HG03196 (cell line): ENCODE results near the gene TICRR.

Experiments
- ATAC-seq: cut with Tn5 transposase; IDR thresholded peaks from one replicate; pipeline ENCODE4 v1.9.1; 2021; ENCODE audit not compliant: unreplicated experiment

The TICRR gene

DNA sequence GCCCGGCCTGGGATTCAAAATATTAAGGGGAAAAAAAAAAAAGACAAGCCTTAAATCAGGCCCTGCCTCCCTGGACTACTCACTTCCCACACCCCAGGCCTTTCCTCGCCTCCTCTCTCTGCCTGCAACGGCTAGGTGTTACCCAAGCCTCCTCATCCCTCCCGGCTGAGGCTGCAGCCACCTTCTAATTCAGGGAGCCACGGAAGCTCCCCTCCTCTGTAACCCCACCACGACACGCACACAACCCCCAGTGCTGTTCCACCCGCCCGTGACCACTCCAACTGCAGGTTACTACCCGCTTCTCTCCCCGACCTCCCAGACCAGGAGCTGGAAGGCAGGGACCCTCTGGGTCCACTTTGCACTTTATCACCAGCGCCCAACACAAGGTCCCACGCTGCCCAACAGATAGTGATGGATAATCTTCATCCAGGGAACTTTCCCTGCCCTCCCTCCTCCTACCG is 79.1 kb downstream of the TICRR start:
- ATAC-seq: no peak

DNA sequence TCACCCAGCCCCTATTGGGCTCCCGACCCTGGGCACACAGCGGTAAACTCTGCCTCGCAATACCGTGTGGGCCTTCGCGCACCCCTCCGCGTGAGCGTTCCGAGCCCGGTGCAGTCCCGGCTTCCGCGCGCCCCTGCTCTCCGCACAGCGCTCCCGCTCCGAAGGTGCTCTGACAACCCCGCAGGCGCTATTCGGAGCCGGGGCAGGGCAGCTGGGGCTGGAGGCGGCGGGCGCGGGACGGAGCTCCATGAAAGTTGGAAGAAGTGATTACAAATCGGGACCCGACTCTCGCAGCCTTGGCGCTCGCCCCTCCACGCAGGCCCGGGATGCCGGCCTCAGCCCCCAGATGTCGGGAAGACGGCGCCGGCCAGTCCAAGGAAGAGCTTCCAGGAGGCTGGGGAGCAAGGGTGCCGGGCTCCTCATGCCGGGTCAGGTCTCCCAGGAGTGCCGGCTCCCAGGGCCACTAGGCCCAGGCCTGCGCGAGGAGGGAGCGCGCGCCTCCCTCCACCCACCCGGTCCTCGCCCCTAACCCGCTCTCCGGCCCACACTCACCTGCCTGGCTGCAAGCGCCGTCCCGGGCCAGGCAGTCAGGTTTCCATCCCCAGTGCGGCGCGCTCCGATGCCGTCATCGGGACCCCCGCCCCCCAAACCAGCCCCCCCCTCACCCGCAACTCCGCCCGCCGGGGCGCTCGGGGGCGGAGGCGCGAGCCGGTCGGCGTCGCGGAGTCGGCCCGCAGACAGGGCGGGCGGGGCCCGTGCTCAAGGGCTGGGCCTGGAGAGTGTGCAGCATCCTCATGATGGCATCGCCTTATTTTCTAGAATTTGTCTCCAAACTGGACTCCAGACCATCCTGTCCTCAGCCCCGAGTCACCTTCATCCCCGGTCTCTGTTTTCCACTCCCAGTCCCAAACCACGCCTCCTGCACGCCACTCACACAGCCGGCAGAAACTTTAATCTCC is 79.9 kb downstream of the TICRR start, which contains the start of gene KIF7:
Gene KIF7, minus strand, starts transcription at position 621 of the 959 bp plus-strand sequence. CDS start 2,537 bp downstream, outside the sequence.
- ATAC-seq: no peak

GRCh38 chr15:89656116-89656815 is 81.0 kb downstream of the TICRR start:
- no peak for ATAC-seq

DNA sequence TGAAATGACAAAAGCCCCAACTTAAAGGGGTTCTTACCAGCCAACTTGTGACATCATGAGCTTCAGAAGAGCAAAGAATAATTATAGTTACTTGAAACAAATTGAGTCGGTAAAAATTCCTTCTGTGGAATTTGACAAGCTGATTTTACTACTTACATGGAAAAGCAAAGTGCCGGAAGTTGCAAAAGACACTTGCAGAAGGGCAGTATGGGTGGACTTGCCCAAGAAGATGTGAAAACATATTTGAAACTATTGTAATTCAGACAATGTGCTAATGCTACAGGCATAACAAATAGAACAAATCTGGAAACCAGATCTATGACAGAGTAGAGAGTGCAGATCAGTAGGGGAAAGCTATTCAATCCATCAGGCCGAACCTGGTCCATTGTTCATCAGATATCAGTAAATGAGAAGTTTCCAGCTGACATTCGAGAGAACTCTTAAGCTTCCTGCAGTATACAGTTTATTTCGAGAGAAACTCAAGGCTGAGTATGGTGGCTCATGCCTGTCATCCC is 82.5 kb downstream of the TICRR start:
- no peak for ATAC-seq

- no peak for ATAC-seq
Observed at GRCh38 chr15:89659295-89659694, 84.0 kb downstream of the TICRR start.

- ATAC-seq: no peak
Observed at GRCh38 chr15:89660556-89660955, 85.3 kb downstream of the TICRR start.

DNA sequence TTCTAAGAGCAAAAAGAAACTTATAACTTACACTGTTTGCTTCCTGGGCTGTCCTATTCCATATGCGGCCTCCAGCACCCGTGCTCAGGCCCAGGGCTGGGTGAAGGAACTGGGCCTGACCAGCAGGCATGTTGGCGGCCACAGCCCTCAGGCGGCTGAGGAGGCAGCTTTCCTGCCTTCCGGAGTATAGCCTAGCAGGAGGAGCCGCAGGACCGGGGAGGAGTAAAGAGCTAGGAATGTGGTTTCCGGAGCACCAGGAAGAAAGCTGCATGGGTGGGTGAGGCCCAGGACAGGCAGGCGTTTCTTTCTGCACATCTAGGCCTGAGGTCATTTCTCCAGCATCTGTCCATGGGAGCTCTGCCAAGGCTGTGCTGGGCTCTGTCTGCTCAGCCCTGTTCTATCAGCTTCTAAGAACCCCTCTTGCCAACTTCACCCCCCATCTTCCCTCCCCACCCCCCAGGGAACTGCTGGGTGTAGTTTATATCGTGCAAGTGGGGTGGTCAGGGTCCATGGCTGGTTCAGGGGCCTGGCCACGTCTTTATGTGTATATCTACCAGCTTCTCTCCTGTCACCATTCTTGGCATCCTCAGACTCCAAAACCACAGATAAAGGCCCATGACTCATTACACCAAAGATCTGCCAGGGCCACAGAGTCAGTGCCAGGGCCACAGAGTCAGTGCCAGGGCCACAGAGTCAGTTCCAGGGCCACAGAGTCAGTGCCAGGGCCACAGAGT is 87.8 kb downstream of the TICRR start:
- no peak for ATAC-seq

GRCh38 chr15:89664441-89665350 is 89.4 kb downstream of the TICRR start:
- ATAC-seq: no peak

DNA sequence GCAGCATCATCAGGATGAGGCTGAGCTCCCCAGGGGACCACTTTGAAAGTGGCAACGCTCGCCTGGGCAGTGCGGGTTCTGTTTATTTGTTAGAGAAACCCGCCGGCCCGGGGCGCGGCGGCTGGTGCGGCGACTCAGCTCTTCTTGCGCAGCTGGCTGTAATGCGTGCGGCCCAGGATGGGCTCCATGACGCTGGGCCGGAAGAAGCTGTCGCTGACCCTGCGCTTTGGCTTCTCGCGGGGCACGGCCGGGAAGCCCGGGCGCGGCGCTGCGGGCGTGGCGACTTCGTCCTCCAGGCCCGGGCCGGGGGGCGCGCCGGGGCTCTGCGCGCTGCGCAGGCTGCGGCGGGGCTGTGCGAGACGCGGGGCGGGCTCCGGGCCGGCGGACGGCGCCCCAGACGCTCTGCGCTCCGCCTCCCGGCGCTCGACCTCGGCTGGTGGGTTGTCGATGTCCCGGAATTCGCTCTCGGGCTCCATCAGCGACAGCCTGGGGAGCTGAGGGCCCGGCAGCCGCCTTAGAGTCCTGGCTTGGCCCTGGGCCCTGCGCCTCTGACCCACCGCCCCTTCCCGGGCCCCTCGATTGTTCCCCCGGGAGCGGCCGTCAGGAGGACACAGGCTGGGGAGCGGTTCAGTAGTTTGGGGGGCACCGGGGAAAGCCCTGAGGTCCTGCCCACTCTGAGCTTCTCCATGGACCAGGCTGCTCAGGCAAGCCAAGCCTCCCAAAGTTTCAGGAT is 90.3 kb downstream of the TICRR start:
- no peak for ATAC-seq

DNA sequence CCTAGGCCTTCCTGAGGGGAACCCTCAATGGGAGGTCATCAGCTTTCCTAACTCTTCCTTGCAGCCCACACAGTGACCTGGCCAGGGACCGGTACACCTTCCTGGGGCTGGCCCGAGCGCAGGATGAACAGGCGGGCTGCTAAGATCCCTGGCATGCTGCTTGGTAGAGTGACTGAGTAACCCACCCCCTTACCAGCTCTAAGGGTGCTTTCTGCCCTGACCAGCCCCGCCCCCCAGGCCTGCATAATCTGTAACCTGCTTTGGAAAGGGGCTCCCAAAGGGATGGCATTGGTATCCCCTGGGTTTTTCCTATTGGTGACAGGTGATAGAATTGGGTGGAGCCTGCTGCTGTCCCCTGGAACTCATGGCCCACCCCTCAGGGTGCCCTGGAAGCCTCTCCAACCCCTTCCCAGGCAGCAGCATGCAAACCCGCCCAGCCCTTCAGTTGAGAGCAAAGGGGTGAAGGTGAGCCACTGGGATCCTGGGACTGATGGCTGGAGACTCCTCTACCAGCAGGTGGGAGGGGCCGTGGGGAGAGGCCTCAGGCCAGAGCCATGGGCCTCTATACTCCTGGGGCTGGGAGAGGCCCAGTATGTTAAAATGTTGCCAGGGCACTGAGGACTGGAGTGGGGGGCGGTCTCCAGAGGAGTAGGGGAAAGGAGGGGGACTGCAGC is 91.1 kb downstream of the TICRR start:
- no peak for ATAC-seq

DNA sequence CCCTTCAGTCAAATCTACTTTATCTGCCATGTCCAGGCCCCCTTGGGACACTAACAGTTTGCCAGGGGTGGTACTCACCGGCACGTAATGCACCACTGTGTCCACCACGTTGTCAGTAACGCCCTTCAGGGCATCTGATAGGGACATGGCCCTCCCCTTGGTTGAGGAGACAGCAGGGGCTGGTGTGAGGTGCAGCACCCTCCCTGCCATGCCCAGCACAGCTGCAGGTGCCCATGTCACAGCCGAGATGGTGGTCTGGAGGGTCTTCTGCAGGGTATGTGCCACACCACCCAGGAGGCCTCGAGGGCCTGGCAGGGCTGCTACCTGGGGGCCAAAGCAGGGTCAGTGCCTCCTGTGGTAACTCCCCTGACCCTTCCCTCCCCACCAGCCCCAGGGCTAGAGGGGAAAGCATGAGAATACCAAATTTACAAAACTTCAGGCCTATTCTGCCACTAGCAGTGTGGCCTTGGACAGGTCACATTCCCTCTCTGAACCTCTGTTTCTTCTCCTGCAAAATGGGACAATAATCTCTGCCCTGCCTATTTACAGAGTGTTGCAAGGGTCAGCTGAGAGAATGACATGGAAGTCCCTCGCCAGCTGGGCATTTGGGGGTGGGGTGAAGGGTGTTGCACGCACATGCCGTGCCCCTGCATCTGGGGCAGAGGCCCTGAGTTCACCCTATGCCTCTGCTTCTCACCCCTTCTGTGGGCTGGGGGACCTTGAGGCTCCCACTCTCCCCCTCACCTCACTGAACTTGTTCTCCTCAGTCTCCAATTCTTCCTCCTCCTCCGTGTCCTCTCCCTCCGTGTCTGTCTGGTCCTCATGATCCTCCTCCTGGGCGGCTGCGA is 91.8 kb downstream of the TICRR start:
- ATAC-seq: no peak

DNA sequence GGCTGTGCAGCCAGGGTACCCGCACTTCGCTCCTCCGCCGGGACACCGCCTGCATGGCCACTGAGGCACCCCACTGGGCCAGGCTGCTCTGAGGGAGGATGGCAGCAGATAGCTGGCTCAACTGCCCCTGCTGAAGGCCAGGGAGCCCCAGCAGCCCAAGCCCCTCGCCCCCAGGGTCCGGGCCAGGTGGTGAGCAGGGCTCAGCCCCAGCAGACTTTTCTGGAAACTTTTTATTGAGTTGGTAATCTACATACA is 92.4 kb downstream of the TICRR start:
- no peak for ATAC-seq

DNA sequence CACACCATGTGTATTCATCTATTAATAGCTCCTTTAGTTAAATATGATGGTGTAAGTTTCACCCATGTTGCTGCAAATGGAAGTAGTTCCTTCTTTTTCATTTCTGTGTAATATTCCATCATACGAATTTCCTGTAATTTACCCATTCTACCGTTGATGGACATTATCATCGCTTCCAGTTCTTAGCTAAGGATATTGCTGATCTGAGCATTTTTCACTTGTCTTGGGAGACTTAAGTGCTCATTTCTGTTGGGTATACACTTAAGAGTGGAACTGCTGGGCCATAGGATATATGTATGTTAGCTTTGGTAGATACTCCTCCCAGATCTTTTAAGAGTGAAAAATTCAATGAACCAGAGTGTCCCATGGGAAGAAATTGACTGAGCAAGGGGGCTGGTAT is 92.9 kb downstream of the TICRR start:
- ATAC-seq: no peak

DNA sequence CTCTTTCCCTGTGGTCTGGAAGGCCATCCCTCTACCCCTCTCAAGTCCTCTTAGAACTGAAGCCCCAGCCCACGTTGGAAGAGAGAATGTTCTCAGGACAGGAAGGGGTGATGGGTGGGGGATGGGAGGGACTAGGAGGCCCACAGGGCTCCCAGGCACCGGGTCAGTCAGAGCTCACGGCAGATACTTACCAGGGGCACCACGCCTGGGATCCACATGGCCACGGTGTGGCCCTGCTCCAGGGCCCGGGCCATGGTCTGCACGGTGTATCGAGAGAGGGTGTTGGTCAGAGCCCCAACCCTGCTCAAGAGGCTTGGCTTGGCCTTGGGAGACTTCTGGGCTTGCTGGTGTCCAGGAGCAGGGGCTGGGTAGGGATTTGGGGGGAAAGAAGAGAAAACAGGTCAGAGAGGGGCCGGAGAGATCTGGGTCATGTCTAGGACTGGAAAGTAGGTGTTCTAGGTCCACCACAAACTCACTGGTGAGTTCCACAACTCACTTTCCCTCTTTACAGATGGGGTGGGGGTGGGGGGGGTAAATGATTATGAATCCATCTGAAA is 94.1 kb downstream of the TICRR start:
- no peak for ATAC-seq

DNA sequence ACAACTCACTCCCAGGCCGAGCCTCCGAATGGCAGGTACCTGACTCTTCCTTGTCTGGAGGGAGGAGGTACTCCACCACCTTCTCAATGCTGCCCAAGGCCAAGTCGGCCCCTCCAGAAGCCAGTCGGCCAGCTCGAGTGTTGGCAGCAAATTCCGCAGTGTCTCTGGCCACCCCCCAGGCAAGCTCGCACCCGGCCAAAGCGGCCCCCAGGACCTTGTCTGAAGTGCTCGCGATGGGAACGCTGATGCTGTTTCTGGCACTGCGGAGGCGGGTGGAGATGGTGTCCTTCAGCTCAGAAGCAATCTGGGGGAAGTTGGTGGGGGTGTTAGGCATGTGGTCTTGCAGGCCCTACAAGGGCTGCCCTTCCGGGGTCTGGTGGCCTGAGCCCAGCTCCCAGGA is 94.7 kb downstream of the TICRR start:
- no peak for ATAC-seq

DNA sequence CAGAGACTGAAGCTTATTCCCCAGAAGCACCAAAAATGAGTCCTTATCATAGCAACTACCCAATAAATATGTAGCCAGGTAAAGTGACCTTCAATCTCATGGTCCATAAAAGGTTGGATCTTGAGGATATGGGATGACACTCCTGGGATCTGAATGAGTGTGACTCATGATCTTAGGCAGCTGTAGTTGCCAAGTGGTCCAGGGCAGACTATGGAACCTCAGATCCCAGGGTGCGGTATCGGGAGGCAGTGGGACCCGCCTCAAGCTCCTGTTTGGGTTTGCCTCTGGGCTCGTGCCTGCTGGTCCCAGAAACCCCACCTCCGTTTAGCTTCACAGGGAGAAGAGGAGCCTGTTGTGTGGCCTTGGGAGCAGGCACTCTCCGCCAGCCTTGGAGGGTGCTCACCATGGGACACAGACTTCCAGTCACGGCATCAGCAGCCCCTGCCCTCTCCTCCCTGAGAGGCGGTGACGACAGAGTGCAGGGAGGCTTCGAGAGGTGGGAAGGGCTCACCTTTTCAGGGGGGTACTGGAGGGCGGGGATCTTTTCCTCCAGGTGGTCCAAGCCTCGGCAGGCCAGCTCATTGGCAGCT is 95.8 kb downstream of the TICRR start:
- no peak for ATAC-seq

GRCh38 chr15:89671687-89672086 is 96.4 kb downstream of the TICRR start:
- no peak for ATAC-seq
